Heart right ventricle (tissue), 16 donors: ENCODE results near the gene COQ8A. TPM values are rescaled to one million over a fixed set of nuclear protein-coding genes. Genes with fewer than 3 reads are reported as not detected.

Experiments used
- ATAC-seq, 8 donors: fragments of 200-7000 bp; cut with Tn5 transposase; one replicate each; pipeline ENCODE4 v1.9.1; 2020; ENCODE audit warnings: mild to moderate bottlenecking in 8 of 8, moderate library complexity in 8 of 8, moderate number of reproducible peaks in 1 of 8
- DNase-seq, 2 donors: peaks; one replicate each; pipeline ENCODE4 v3.0.0-alpha.2; 2020
- H3K27ac ChIP-seq, 10 donors: fragments of 200-600 bp; sonication (generic) in 2 of 10; one replicate each; pipeline versions ENCODE4 v1.5.0 to v1.8.0; 2020 to 2022; ENCODE audit warnings: mild to moderate bottlenecking in 3 of 10
- H3K27me3 ChIP-seq, 7 donors: fragments of 200-600 bp; one replicate each; pipeline ENCODE4 v1.8.0; 2021 to 2022; ENCODE audit warnings: mild to moderate bottlenecking in 2 of 7
- H3K36me3 ChIP-seq, 9 donors: fragments of 200-600 bp; sonication (generic) in 1 of 9; one replicate each; pipeline versions ENCODE4 v1.5.0 to v1.8.0; 2020 to 2022; ENCODE audit warnings: mild to moderate bottlenecking in 2 of 9
- H3K4me1 ChIP-seq, 9 donors: fragments of 200-600 bp; sonication (generic) in 1 of 9; one replicate each; pipeline versions ENCODE4 v1.5.0 to v1.8.0; 2020 to 2022; ENCODE audit warnings: mild to moderate bottlenecking in 4 of 9
- H3K4me3 ChIP-seq, 10 donors: fragments of 200-600 bp; sonication (generic) in 2 of 10; one replicate each; pipeline versions ENCODE4 v1.5.0 to v1.8.0; 2020 to 2022; ENCODE audit warnings: mild to moderate bottlenecking in 7 of 10, moderate library complexity in 2 of 10
- H3K9me3 ChIP-seq, 11 donors: fragments of 200-600 bp in 10 of 11; sonication (generic) in 2 of 11; one replicate each; pipeline versions ENCODE4 v1.5.0 to v1.8.0; 2013 to 2022; ENCODE audit warnings: mild to moderate bottlenecking in 2 of 11, control low read depth in 1 of 11, moderate library complexity in 1 of 11
- WGBS, 2 donors: extraction: QIAGEN DNeasy Blood & Tissue Kit; methylation state at CpG; one replicate each; pipeline ENCODE4 v1.1.7; 2013; ENCODE audit warnings: inconsistent platforms in 1 of 2; 5-methylcytosine and 5-hydroxymethylcytosine counted together
- intact Hi-C, 10 donors: fragments of 100-400 bp; cut with DNase I; formaldehyde crosslinking; loops; one replicate each; pipeline versions ENCODE4 v1.11.1 to v1.14.2; 2022
- polyA plus RNA-seq, 2 donors: library from polyadenylated mRNA; stranded (reverse); fragments of 200-250 nt; gene quantifications; one replicate each; pipeline ENCODE4 v1.2.3, GENCODE V29; 2013
- total RNA-seq, 10 donors: library from RNA; stranded (reverse); fragmentation: NEBNext Ultra II Directional in 3 of 10; extraction: Animal tissue kit (Norgen Biotek cat#: 25700) in 3 of 10; gene quantifications; one replicate each; pipeline versions ENCODE4 v1.2.1 to v1.2.4, GENCODE V29; 2021 to 2023
- TF ChIP-seq, protein P1 (sequence below), 9 donors: fragments of 200-600 bp; sonication (generic) in 2 of 9; IDR thresholded peaks; one replicate each; pipeline versions ENCODE4 v1.5.0 to v1.8.0; 2021 to 2022; ENCODE audit warnings: antibody characterized with exemption in 9 of 9, mild to moderate bottlenecking in 5 of 9, moderate library complexity in 1 of 9
- donor health status: Arrhythmogenic right ventricular cardiomyopathy.
- donor health status: ischemic (EF 13 %, LVEDD 7.1; RV severe dilation, severe dysfunction).
- donor health status: healthy with polysubstance abuse.
- donor health status: DM: no; HTN: yes; CAD: no.
- donor health status: DM: no; HTN: no; CAD: no.
- donor health status: ischemic (EF 25% LVEDD 6.9; RV normal size, moderate dysfunction).
- donor health status: ischemic (EF 25% LVEDD 5.7; RV mildly dilated, moderate dysfunction).
- donor health status: healthy.
- donor health status: DM: yes; HTN: yes; CAD: no.
- donor health status: Ischemic cardiomyopathy.
- donor health status: ischemic (EF 35%, LVEDD 5.7; RV mildly dilated, moderate dysfunction).
- donor health status: nonischemic (EF 11% LVEDD 7.7; RV severe dilation, severe dysfunction).
- donor health status: DM: yes; HTN: yes; CAD: no.
- donor health status: PGD.
- donor health status: ischemic (EF 29% LVEDD 5.4; RV normal size, mild dysfunction).
- donor health status: nonischemic (EF 23%, LVEDD 6.1; RV moderate dilation, normal function).

The COQ8A gene
- total and polyA plus RNA-seq, 12 donors, result 136 to 495 (median 253) TPM

DNA sequence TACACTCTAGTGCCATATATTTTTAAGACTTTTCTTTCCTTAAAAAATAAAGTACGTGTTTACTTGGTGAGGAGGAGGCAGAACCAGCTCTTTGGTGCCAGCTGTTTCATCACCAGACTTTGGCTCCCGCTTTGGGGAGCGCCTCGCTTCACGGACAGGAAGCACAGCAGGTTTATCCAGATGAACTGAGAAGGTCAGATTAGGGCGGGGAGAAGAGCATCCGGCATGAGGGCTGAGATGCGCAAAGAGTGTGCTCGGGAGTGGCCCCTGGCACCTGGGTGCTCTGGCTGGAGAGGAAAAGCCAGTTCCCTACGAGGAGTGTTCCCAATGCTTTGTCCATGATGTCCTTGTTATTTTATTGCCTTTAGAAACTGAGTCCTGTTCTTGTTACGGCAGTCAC lies 44.5 kb upstream of the COQ8A start:
- Histone ChIP-seq H3K36me3 (peaks cover 0 to 100% (median 32%) of the 10 kb centered on the region in 9 donors), H3K4me1 (peaks cover 0 to 19% (median 11%) of the 10 kb centered on the region in 9 donors), H3K27ac (no peak overlapping the region), H3K27me3 (no peaks in the 10 kb centered on the region), H3K4me3 (no peak overlapping the region), H3K9me3 (no peaks in the 10 kb centered on the region)
- ATAC-seq (no peak), DNase-seq (no peak)
- intact Hi-C loops, result no loop called here
- 87 to 94% methylated on average over 11 of the region's 11 CpGs for WGBS, 2 donors
- TF ChIP-seq, protein P1, sequence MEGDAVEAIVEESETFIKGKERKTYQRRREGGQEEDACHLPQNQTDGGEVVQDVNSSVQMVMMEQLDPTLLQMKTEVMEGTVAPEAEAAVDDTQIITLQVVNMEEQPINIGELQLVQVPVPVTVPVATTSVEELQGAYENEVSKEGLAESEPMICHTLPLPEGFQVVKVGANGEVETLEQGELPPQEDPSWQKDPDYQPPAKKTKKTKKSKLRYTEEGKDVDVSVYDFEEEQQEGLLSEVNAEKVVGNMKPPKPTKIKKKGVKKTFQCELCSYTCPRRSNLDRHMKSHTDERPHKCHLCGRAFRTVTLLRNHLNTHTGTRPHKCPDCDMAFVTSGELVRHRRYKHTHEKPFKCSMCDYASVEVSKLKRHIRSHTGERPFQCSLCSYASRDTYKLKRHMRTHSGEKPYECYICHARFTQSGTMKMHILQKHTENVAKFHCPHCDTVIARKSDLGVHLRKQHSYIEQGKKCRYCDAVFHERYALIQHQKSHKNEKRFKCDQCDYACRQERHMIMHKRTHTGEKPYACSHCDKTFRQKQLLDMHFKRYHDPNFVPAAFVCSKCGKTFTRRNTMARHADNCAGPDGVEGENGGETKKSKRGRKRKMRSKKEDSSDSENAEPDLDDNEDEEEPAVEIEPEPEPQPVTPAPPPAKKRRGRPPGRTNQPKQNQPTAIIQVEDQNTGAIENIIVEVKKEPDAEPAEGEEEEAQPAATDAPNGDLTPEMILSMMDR (IDR thresholded peaks at IDR 0.05), result no peak

DNA sequence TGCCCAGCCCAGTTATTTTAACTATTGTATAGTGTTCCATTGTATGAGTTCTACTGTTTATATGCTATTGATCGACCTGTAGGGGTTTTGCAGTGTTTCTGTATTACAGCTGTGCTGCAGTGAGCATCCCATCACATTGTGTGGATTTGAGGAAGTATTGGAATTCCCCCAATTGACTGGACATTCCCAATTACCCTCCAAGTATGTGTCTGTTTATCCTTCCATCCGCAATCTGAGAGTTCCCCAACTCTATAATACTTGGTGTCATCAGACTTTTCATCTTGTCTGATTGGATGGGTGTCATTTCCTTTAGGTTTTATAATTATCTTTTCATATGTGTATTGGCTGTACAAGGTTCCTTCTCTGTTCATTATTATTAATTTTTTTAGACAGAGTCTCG lies 41.8 kb upstream of the COQ8A start:
- Histone ChIP-seq H3K9me3 (no peaks in the 10 kb centered on the region), H3K4me1 (no peaks in the 10 kb centered on the region), H3K27ac (no peak overlapping the region), H3K27me3 (no peaks in the 10 kb centered on the region), H3K36me3 (peaks cover 0 to 81% (median 26%) of the 10 kb centered on the region in 9 donors), H3K4me3 (no peak overlapping the region)
- intact Hi-C loops, result no loop called here
- DNase-seq (no peak), ATAC-seq (no peak)
- TF ChIP-seq, protein P1 (IDR thresholded peaks at IDR 0.05), result no peak
- 93 to 96% methylated on average over 3 of the region's 3 CpGs for WGBS, 2 donors

DNA sequence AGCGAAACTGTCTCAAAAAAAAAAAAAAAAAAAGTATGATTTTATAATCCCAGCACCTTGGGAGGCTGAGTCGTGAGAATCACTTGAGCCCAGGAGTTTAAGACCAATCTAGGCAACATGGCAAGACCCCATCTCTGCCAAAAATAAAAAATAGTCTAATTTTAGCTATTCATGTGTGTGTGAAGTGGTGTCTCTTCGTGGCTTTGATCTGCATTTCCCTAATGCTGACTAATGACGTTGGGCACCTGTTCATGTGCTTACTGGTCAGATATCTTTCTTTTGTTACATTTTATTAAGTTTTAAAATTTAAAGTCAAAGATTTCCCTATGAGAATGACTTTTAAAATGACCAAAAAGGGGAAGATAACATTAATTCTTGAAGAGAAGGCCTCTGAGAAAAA lies 38.7 kb upstream of the COQ8A start:
- H3K27me3 ChIP-seq, result no peaks in the 10 kb centered on the region
- no peaks in the 10 kb centered on the region for H3K9me3 ChIP-seq
- TF ChIP-seq, protein P1 (IDR thresholded peaks at IDR 0.05), result no peak
- H3K27ac ChIP-seq, result no peak overlapping the region
- 78 to 89% methylated on average over 4 of the region's 4 CpGs for WGBS, 2 donors
- peaks cover 0 to 13% (median 0%) of the 10 kb centered on the region in 9 donors for H3K4me1 ChIP-seq
- H3K4me3 ChIP-seq, result no peak overlapping the region
- intact Hi-C loops, result no loop called here
- ATAC-seq (no peak), DNase-seq (no peak)
- H3K36me3 ChIP-seq, result peaks cover 0 to 49% (median 10%) of the 10 kb centered on the region in 9 donors

DNA sequence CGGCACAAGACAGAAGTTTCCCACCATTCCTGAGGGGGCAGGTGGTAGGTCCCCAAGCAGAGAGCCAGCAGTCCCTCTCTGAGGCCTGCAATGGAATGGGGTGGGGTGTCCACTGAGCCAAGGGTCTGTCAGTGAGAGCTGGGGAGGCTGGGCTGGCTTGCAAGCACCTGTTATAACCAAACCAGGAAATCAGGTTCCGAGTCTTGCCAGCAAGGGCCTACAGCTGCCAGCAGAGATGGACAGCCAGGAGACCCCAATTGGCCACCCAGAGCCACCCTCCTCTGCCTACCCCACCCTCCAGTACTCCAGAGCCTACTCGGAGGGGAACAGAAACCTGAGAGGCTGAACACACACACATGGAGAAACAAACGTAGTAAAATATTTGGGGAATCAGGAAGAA lies 37.5 kb upstream of the COQ8A start:
- DNase-seq (no peak), ATAC-seq (no peak)
- peaks cover 0 to 13% (median 0%) of the 10 kb centered on the region in 9 donors for H3K4me1 ChIP-seq
- H3K27me3 ChIP-seq, result no peaks in the 10 kb centered on the region
- TF ChIP-seq, protein P1 (IDR thresholded peaks at IDR 0.05), result no peak
- no peak overlapping the region for H3K27ac ChIP-seq
- peaks cover 0 to 37% (median 10%) of the 10 kb centered on the region in 9 donors for H3K36me3 ChIP-seq
- 86 to 91% methylated on average over 4 of the region's 4 CpGs for WGBS, 2 donors
- intact Hi-C loops, result no loop called here
- no peaks in the 10 kb centered on the region for H3K9me3 ChIP-seq
- no peak overlapping the region for H3K4me3 ChIP-seq
